ENCODE data around the gene LIF. TPM values are rescaled to one million over a fixed set of nuclear protein-coding genes. Genes with fewer than 3 reads are reported as not detected.

LIF gene
- total and polyA plus RNA-seq, 4 donors = 0.08 to 0.10 (median 0.09) TPM; not detected in 1

DNA sequence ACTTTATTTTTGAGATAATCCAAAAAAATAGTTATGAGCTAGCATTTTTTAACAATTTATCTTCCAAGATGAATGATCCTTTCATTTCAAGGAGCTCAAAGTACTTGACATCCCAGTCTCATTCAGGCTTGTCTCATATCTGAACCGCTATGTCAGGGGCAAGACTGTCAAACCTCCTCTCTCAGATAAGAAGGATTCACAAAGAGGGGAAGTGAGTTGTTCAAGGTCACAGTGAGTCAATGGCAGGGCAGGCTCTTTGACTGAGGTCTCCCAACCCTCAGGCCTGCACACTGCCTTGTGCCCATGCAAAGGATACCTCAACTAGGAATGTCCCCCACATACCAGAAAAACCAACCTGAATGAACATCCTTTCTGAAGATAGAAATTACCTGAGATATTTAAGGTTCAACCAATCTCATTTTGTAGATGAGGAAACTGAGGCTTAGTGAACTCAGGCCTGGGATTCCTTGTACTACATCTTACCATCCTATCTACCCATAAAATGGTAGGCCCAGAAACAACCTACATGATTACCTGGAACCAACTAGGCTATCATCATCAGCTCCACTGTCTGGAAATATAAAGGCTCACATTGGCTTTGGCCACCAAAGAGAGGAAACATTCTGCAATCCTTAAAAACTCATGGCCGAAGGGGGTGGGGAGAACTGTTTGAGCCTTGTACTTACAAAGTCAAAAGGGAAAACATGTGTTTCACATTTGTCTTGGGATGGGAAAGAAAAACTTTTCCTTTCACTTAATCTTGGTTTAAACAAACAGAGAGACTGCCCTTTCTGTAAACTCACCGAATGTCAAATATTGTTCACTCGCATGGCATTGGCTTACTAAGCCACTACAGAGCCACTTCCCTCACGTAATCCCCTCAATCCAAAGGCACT, 51.1 kb downstream of the LIF start (continued):
- TF ChIP-seq, protein P1, sequence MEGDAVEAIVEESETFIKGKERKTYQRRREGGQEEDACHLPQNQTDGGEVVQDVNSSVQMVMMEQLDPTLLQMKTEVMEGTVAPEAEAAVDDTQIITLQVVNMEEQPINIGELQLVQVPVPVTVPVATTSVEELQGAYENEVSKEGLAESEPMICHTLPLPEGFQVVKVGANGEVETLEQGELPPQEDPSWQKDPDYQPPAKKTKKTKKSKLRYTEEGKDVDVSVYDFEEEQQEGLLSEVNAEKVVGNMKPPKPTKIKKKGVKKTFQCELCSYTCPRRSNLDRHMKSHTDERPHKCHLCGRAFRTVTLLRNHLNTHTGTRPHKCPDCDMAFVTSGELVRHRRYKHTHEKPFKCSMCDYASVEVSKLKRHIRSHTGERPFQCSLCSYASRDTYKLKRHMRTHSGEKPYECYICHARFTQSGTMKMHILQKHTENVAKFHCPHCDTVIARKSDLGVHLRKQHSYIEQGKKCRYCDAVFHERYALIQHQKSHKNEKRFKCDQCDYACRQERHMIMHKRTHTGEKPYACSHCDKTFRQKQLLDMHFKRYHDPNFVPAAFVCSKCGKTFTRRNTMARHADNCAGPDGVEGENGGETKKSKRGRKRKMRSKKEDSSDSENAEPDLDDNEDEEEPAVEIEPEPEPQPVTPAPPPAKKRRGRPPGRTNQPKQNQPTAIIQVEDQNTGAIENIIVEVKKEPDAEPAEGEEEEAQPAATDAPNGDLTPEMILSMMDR (IDR thresholded peaks at IDR 0.05; ENCODE audit: low read depth, low read length, missing input control) = no peak
- no peak for TF ChIP-seq EGR1 (IDR thresholded peaks at IDR 0.05; ENCODE audit: low read depth in 2 of 2)
- TF ChIP-seq NR2F2 (IDR thresholded peaks at IDR 0.05) = no peak

DNA sequence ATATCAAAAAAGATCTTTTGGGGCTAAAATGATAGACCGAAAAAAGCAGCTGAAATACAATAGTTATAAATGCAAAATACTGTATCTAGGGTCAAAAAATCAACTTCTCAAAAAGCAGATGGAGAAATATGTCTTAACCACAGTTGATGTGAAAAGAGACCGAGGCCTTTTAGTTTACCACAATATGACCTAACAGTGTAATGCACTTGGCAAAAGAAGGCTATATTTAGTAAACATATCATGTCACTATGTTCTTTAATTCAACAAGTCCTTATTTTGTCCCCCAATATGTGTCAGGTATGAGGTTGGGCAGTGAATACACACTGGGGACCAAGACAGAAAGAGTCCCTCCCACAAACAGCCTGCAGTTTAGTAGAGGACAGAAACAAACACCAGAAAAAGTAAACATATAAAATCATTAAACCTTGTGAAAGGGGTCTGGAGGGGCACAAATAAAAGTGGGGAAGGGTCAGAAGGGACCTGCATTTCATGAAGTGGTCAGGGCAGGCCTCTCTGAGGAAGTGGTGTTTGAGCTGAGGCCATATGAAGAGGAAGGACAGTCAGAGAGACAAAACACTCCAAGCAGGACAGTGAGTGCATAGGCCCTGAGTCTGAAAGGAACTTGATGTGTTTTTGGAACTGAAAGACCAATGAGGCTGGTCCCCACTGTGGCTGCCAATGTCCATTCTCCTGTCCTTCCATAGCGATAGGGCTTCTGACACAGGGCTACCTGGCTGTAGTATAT, 53.4 kb downstream of the LIF start:
- DNase-seq (ENCODE audit: low spot score) = no peak
- Histone ChIP-seq H3K9me3 (ENCODE audit: control insufficient read depth in 4 of 4, low read length in 3 of 4) (no peaks in the 10 kb centered on the region), H3K27me3 (ENCODE audit: control insufficient read depth in 4 of 4, insufficient read depth in 4 of 4, low read length in 3 of 4) (no peaks in the 10 kb centered on the region), H3K27ac (ENCODE audit: low read depth in 1 of 2, low read length in 2 of 2) (no peak overlapping the region), H3K4me3 (ENCODE audit: low read depth in 1 of 3, low read length in 3 of 3) (no peak overlapping the region), H3K9ac (ENCODE audit: low read depth in 1 of 2, low read length in 2 of 2) (no peak overlapping the region), H3K36me3 (ENCODE audit: control insufficient read depth in 4 of 4, insufficient read depth in 3 of 4, low read depth in 1 of 4, low read length in 3 of 4) (no peaks in the 10 kb centered on the region), H3K4me1 (ENCODE audit: control insufficient read depth in 4 of 4, insufficient read depth in 4 of 4, low read length in 3 of 4) (no peaks in the 10 kb centered on the region)
- TF ChIP-seq, protein P2, sequence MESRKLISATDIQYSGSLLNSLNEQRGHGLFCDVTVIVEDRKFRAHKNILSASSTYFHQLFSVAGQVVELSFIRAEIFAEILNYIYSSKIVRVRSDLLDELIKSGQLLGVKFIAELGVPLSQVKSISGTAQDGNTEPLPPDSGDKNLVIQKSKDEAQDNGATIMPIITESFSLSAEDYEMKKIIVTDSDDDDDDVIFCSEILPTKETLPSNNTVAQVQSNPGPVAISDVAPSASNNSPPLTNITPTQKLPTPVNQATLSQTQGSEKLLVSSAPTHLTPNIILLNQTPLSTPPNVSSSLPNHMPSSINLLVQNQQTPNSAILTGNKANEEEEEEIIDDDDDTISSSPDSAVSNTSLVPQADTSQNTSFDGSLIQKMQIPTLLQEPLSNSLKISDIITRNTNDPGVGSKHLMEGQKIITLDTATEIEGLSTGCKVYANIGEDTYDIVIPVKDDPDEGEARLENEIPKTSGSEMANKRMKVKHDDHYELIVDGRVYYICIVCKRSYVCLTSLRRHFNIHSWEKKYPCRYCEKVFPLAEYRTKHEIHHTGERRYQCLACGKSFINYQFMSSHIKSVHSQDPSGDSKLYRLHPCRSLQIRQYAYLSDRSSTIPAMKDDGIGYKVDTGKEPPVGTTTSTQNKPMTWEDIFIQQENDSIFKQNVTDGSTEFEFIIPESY (IDR thresholded peaks at IDR 0.05) = no peak
- TF ChIP-seq HNF4A (conservative IDR thresholded peaks at IDR 0.05) = no peak
- no peak for TF ChIP-seq HNF4G (IDR thresholded peaks at IDR 0.05)
- TF ChIP-seq, protein P1 (IDR thresholded peaks at IDR 0.05; ENCODE audit: low read depth, low read length, missing input control) = no peak
- TF ChIP-seq, protein P3, sequence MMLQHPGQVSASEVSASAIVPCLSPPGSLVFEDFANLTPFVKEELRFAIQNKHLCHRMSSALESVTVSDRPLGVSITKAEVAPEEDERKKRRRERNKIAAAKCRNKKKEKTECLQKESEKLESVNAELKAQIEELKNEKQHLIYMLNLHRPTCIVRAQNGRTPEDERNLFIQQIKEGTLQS (IDR thresholded peaks at IDR 0.05) = no peak
- TF ChIP-seq NR2F2 (IDR thresholded peaks at IDR 0.05) = no peak
- TF ChIP-seq JUND (IDR thresholded peaks at IDR 0.05) = no peak
- TF ChIP-seq EGR1 (IDR thresholded peaks at IDR 0.05; ENCODE audit: low read depth in 2 of 2) = no peak
- TF ChIP-seq YY1 (IDR thresholded peaks at IDR 0.05) = no peak
- TF ChIP-seq, protein P4, sequence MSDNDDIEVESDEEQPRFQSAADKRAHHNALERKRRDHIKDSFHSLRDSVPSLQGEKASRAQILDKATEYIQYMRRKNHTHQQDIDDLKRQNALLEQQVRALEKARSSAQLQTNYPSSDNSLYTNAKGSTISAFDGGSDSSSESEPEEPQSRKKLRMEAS (IDR thresholded peaks at IDR 0.05) = no peak
- TF ChIP-seq TAF1 (conservative IDR thresholded peaks at IDR 0.05) = no peak
- WGBS = 93% methylated on average over 3 of the region's 3 CpGs

Data from liver (tissue), 9 donors.